Fibroblast of lung (primary cell): ENCODE results near the gene CTNNA2. TPM values are rescaled to one million over a fixed set of nuclear protein-coding genes. Genes with fewer than 3 reads are reported as not detected.

Source experiments
- DNase-seq, 2 donors: peaks; one replicate each; pipeline versions ENCODE4 v3.0.0 to v3.0.0-alpha.2; 2010; ENCODE audit warnings: low read depth in 2 of 2
- H2AFZ ChIP-seq: 2 replicates; pipeline ENCODE4 v1.5.1; 2012; ENCODE audit warnings: low read length, control low read depth, inconsistent platforms
- H3K27ac ChIP-seq: 2 replicates; pipeline ENCODE4 v1.5.1; 2011; ENCODE audit warnings: low read length, control low read depth; ENCODE audit not compliant: insufficient read depth
- H3K27me3 ChIP-seq: 2 replicates; pipeline ENCODE4 v1.5.1; 2011; ENCODE audit warnings: mild to moderate bottlenecking, low read length; ENCODE audit not compliant: control insufficient read depth, insufficient read depth
- H3K36me3 ChIP-seq: 2 replicates; pipeline ENCODE4 v1.5.1; 2011; ENCODE audit warnings: low read length; ENCODE audit not compliant: control insufficient read depth, insufficient read depth
- H3K4me1 ChIP-seq: 2 replicates; pipeline ENCODE4 v1.5.1; 2011; ENCODE audit warnings: low read length; ENCODE audit not compliant: control insufficient read depth, insufficient read depth; ENCODE audit errors: extremely low read depth
- H3K4me2 ChIP-seq: 2 replicates; pipeline ENCODE4 v1.5.1; 2011; ENCODE audit warnings: low read length, control low read depth; ENCODE audit not compliant: insufficient read depth; ENCODE audit errors: extremely low read depth
- H3K4me3 ChIP-seq, 4 experiments: fragments of 200-600 bp in 1 of 4; sonication (generic) in 1 of 4; replicated peaks in 1 of 4; 2 replicates each; pipeline ENCODE4 v1.5.1; 2011 to 2016; ENCODE audit warnings: low read length in 4 of 4, low read depth in 3 of 4, mild to moderate bottlenecking in 3 of 4, control low read depth in 2 of 4, inconsistent platforms in 1 of 4, mixed read lengths in 1 of 4; ENCODE audit not compliant: insufficient read depth in 1 of 4; ENCODE audit errors: control extremely low read depth in 1 of 4
- H3K79me2 ChIP-seq: 2 replicates; pipeline ENCODE4 v1.5.1; 2012; ENCODE audit warnings: mild to moderate bottlenecking, low read length, inconsistent platforms; ENCODE audit not compliant: control insufficient read depth, insufficient read depth
- H3K9ac ChIP-seq: 2 replicates; pipeline ENCODE4 v1.5.1; 2011; ENCODE audit warnings: mild to moderate bottlenecking, low read length, control low read depth; ENCODE audit not compliant: insufficient read depth
- H3K9me3 ChIP-seq: 2 replicates; pipeline ENCODE4 v1.5.1; 2012; ENCODE audit warnings: low read depth, low read length; ENCODE audit not compliant: control insufficient read depth, insufficient read depth
- H4K20me1 ChIP-seq: 2 replicates; pipeline ENCODE4 v1.5.1; 2011; ENCODE audit warnings: low read length; ENCODE audit not compliant: control insufficient read depth, insufficient read depth; ENCODE audit errors: extremely low read depth
- EZH2 ChIP-seq: IDR thresholded peaks from 2 replicates; pipeline ENCODE4 v1.5.1; 2012; ENCODE audit warnings: low read length, control low read depth, mild to moderate bottlenecking; ENCODE audit errors: missing control alignments
- polyA plus RNA-seq, 2 donors: library from polyadenylated mRNA; depleted of rRNA in 1 of 2; stranded (reverse) in 1 of 2; unstranded in 1 of 2; fragments of >200 nt; gene quantifications; 2 replicates each; pipeline ENCODE4 v1.2.1, GENCODE V29; 2011 to 2012; ENCODE audit warnings: missing spikeins in 1 of 2
- total RNA-seq: library from RNA; depleted of rRNA; stranded (reverse); fragments of >200 nt; gene quantifications from 2 replicates; pipeline ENCODE4 v1.2.1, GENCODE V29; 2014
- TF ChIP-seq, protein P1 (sequence below), 2 donors: IDR thresholded peaks in 1 of 2; conservative IDR thresholded peaks in 1 of 2; 1 replicate in 1 of 2; 2 replicates in 1 of 2; pipeline ENCODE4 v1.5.1; 2011 to 2012; ENCODE audit warnings: low read length in 2 of 2, control low read depth in 1 of 2, inconsistent platforms in 1 of 2, low read depth in 1 of 2, mild to moderate bottlenecking in 1 of 2

CTNNA2 gene
- total and polyA plus RNA-seq, 2 donors (not counting 1 experiment from before 2014, with no cell fraction given): not detected

DNA sequence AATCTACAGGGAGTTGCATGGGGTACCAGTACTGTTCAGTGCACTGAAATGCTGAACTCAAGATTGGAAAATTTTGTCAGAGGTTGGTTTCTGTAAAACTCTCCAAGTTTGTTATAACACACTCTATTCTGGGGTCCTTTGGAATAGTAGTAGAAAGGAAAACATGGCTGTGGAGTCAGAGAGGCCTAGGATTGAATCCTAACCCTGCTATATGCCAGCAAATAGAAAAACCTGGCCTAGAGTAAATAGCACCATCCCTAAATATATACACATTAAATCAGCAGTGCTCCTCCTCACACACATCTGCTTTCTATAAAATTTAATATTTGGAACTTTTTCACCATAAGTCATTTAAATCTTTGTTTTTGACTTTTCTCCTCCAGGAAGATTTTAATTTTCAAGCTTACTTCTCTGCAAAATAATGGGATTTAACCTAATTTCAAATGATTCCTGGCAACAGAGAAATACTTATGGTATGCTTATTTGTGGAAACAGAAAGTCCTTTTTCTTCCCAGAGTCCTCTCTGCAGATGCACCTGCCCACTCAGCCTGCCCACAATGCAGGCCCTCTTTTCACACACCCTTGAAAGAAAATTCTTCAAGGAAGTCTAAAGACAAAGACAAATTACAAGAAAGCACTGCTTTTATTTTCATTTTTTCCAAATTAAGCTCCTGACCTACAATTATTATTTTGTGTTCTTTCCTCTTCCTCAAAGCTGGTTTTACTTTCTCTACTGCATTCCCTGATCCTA lies 989.2 kb downstream of the CTNNA2 start:
- no peaks in the 10 kb centered on the region for H3K36me3 ChIP-seq
- TF ChIP-seq EZH2: no peak
- TF ChIP-seq, protein P1, sequence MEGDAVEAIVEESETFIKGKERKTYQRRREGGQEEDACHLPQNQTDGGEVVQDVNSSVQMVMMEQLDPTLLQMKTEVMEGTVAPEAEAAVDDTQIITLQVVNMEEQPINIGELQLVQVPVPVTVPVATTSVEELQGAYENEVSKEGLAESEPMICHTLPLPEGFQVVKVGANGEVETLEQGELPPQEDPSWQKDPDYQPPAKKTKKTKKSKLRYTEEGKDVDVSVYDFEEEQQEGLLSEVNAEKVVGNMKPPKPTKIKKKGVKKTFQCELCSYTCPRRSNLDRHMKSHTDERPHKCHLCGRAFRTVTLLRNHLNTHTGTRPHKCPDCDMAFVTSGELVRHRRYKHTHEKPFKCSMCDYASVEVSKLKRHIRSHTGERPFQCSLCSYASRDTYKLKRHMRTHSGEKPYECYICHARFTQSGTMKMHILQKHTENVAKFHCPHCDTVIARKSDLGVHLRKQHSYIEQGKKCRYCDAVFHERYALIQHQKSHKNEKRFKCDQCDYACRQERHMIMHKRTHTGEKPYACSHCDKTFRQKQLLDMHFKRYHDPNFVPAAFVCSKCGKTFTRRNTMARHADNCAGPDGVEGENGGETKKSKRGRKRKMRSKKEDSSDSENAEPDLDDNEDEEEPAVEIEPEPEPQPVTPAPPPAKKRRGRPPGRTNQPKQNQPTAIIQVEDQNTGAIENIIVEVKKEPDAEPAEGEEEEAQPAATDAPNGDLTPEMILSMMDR (conservative IDR thresholded peaks at IDR 0.05 in 1 of 2, IDR thresholded peaks at IDR 0.05 in 1 of 2; ENCODE audit: low read depth in 1 of 2, low read length in 2 of 2): no peak
- H3K4me2 ChIP-seq: no peak overlapping the region
- no peaks in the 10 kb centered on the region for H4K20me1 ChIP-seq
- H3K9ac ChIP-seq: no peak overlapping the region
- H3K27me3 ChIP-seq: no peaks in the 10 kb centered on the region
- no peaks in the 10 kb centered on the region for H3K79me2 ChIP-seq
- no peaks in the 10 kb centered on the region for H3K9me3 ChIP-seq
- H3K4me3 ChIP-seq: no peak overlapping the region
- DNase-seq: no peak
- no peak overlapping the region for H3K27ac ChIP-seq
- H3K4me1 ChIP-seq: no peaks in the 10 kb centered on the region
- H2AFZ ChIP-seq: no peak overlapping the region

DNA sequence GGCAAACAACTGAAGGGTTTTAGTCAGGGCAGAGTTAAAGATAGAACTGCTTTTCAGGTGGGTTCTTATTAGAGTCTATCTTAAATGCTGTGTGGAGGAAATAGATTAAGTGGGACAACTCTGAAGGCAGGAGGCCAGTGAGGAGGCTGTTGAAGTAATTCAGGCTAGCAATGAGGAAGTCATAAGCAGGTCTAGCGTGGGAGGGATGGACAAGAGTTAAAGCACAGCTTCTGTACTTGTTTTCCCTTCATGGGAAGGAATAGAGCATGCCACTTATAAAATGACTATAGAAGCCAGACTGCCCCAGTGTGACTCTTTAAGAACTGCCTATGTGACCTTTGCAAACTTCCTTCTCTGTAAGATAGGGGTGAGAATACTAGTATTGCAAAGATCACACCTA lies 993.7 kb downstream of the CTNNA2 start:
- DNase-seq: no peak
- Histone ChIP-seq H3K4me3 (no peak overlapping the region), H3K36me3 (no peaks in the 10 kb centered on the region), H4K20me1 (no peaks in the 10 kb centered on the region), H3K9me3 (no peaks in the 10 kb centered on the region), H3K4me1 (no peaks in the 10 kb centered on the region), H3K9ac (no peak overlapping the region), H3K4me2 (no peak overlapping the region), H3K27me3 (no peaks in the 10 kb centered on the region), H3K79me2 (no peaks in the 10 kb centered on the region), H3K27ac (no peak overlapping the region), H2AFZ (no peak overlapping the region)
- TF ChIP-seq, protein P1 (conservative IDR thresholded peaks at IDR 0.05 in 1 of 2, IDR thresholded peaks at IDR 0.05 in 1 of 2; ENCODE audit: low read depth in 1 of 2, low read length in 2 of 2): no peak
- TF ChIP-seq EZH2: no peak

DNA sequence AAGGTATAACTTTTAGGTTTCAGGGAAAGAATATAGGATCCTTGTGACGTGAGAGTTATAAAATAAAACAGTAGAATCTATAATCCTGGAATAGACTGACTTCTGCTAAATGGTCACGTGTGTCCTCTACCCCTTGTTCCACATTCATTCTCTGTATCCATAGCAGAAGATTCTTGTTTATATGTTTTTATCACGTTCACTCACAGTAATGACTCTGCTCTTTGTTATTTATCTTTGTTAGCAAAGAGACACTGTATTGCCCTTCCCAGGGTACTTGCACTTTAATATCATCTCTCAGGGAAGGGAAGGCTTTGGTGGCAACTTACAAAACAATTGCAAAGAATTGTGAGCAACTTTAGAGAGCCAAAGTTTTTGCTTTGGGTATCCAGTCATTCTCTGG lies 997.9 kb downstream of the CTNNA2 start:
- Histone ChIP-seq H3K79me2 (no peaks in the 10 kb centered on the region), H3K4me2 (no peak overlapping the region), H3K27ac (no peak overlapping the region), H3K36me3 (no peaks in the 10 kb centered on the region), H3K27me3 (no peaks in the 10 kb centered on the region), H2AFZ (no peak overlapping the region), H3K4me3 (no peak overlapping the region), H3K9me3 (no peaks in the 10 kb centered on the region), H3K9ac (no peak overlapping the region), H3K4me1 (no peaks in the 10 kb centered on the region), H4K20me1 (no peaks in the 10 kb centered on the region)
- DNase-seq: no peak
- TF ChIP-seq, protein P1 (conservative IDR thresholded peaks at IDR 0.05 in 1 of 2, IDR thresholded peaks at IDR 0.05 in 1 of 2; ENCODE audit: low read depth in 1 of 2, low read length in 2 of 2): no peak
- TF ChIP-seq EZH2: no peak
